Activated CD4-positive, alpha-beta T cell treated with anti-CD3 and anti-CD28 coated beads, Interleukin-2, Interleukin-6, amounts not matched to agents 100 ng/mL and 50 ng/mL, durations not matched to agents 16 hours and 8 hours (primary cell): Measurements from ENCODE around the gene RREB1.

ENCODE experiments used
- DNase-seq: peaks from one replicate; pipeline ENCODE4 v3.0.0-alpha.2; 2020

The RREB1 gene

GRCh38 chr6:7196019-7196402, 88.2 kb downstream of the RREB1 start:
- no peak for DNase-seq

- DNase-seq = no peak
Observed at GRCh38 chr6:7196685-7197283, 89.0 kb downstream of the RREB1 start.

- DNase-seq = no peak
Observed at GRCh38 chr6:7197747-7198146, 90.0 kb downstream of the RREB1 start.

- no peak for DNase-seq
Observed at GRCh38 chr6:7198833-7199800, 91.4 kb downstream of the RREB1 start.

GRCh38 chr6:7200598-7201443, 93.1 kb downstream of the RREB1 start:
- DNase-seq = no peak

GRCh38 chr6:7201444-7201731, 93.6 kb downstream of the RREB1 start:
- no peak for DNase-seq

- no peak for DNase-seq
Observed at GRCh38 chr6:7201732-7202541, 94.2 kb downstream of the RREB1 start.

- DNase-seq = no peak
Observed at GRCh38 chr6:7202950-7203349, 95.2 kb downstream of the RREB1 start.

GRCh38 chr6:7203939-7204338, 96.2 kb downstream of the RREB1 start:
- no peak for DNase-seq

GRCh38 chr6:7204726-7205125, 97.0 kb downstream of the RREB1 start:
- DNase-seq = no peak

GRCh38 chr6:7207720-7208119, 100.0 kb downstream of the RREB1 start:
- no peak for DNase-seq

- DNase-seq = no peak
Observed at GRCh38 chr6:7213416-7213815, 105.7 kb downstream of the RREB1 start.

- no peak for DNase-seq
Observed at GRCh38 chr6:7214468-7214867, 106.7 kb downstream of the RREB1 start.

GRCh38 chr6:7215131-7215530, 107.4 kb downstream of the RREB1 start:
- DNase-seq = no peak

- no peak for DNase-seq
Observed at GRCh38 chr6:7215798-7216231, 108.1 kb downstream of the RREB1 start.

GRCh38 chr6:7216941-7217621, 109.3 kb downstream of the RREB1 start:
- DNase-seq = no peak

GRCh38 chr6:7218406-7218988, 110.7 kb downstream of the RREB1 start:
- DNase-seq = no peak

GRCh38 chr6:7219310-7219709, 111.5 kb downstream of the RREB1 start:
- peak; percentile 15 for DNase-seq

GRCh38 chr6:7222197-7222596, 114.4 kb downstream of the RREB1 start:
- no peak for DNase-seq

GRCh38 chr6:7224731-7225130, 117.0 kb downstream of the RREB1 start:
- DNase-seq = no peak

- DNase-seq = no peak
Observed at GRCh38 chr6:7228662-7229375, 121.1 kb downstream of the RREB1 start.
